OCI-LY7 (cell line): Measurements from ENCODE around the gene GPR55.

Experiments
- EZH2phosphoT487 ChIP-seq: fragments of 200-600 bp; sonication (generic); IDR thresholded peaks from 2 replicates; pipeline ENCODE4 v1.6.1; 2018; ENCODE audit warnings: low read depth, borderline replicate concordance, mild to moderate bottlenecking, mixed run types, antibody characterized with exemption, low read length, moderate library complexity, mixed read lengths
- TF ChIP-seq, protein P1 (sequence below): fragments of 200-600 bp; sonication (generic); conservative IDR thresholded peaks from 2 replicates; pipeline ENCODE4 v1.5.1; 2014; ENCODE audit warnings: mild to moderate bottlenecking, antibody characterized with exemption, low read length, moderate library complexity, mixed read lengths

DNA sequence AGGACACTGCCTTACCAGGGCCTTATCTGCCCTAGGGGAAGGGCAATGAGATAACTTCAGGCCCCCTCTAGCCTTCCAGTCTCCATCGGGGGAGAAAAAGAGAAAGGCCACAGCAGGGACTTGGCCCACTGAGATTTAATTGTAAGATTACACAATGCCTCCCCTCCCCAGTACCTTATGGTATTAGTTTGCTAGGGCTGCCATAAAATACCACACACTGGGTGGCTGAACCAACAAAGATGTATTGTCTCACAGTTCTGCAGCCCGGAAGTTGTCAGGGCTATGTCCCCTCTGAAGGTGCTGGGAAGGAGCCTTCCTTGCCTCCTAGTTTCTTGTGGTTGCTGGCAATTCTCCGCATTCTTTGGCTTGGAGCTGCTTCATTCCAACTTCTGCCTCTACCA lies 36.0 kb upstream of the GPR55 start:
- TF ChIP-seq EZH2phosphoT487: no peak
- TF ChIP-seq, protein P1, sequence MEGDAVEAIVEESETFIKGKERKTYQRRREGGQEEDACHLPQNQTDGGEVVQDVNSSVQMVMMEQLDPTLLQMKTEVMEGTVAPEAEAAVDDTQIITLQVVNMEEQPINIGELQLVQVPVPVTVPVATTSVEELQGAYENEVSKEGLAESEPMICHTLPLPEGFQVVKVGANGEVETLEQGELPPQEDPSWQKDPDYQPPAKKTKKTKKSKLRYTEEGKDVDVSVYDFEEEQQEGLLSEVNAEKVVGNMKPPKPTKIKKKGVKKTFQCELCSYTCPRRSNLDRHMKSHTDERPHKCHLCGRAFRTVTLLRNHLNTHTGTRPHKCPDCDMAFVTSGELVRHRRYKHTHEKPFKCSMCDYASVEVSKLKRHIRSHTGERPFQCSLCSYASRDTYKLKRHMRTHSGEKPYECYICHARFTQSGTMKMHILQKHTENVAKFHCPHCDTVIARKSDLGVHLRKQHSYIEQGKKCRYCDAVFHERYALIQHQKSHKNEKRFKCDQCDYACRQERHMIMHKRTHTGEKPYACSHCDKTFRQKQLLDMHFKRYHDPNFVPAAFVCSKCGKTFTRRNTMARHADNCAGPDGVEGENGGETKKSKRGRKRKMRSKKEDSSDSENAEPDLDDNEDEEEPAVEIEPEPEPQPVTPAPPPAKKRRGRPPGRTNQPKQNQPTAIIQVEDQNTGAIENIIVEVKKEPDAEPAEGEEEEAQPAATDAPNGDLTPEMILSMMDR: no peak
